Measurements from ENCODE around the gene BCKDHB. TPM values are rescaled to one million over a fixed set of nuclear protein-coding genes. Genes with fewer than 3 reads are reported as not detected.

The BCKDHB gene
- total and polyA plus RNA-seq, 2 experiments from 2014 or later, result 32.1 to 42.7 TPM

DNA sequence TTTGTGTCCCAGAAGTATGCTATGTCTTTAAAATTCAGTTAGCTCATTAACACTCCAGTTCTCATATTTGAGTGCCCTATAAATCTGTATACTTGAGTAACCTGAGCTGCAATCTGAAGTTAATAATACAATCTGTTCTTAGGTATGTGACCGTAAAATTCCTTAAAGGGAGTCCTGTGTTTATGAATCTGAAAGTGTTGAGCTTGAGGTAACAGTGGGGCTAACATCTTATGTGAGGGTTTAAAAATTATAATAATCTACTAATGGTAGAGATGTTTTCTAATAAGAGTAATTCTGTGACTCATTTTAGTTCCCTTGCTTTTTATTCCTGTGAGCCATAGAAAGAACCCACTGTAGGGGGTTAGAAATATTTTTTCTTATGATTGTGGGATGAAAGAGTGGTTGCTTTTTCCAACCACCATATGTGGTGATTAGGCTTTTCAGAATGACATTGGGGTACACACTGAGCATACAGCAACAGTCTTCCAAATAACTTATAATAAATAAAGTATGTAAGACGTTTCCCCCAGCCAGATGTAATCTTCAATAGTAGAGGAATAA is 121.2 kb downstream of the BCKDHB start:
- Histone ChIP-seq H3K27ac (ENCODE audit: low read depth) (no peak overlapping the region), H3K4me3 (no peak overlapping the region), H3K4me1 (ENCODE audit: insufficient read depth) (peaks cover 10% of the 10 kb centered on the region), H2AFZ (no peak overlapping the region), H3K9me2 (ENCODE audit: insufficient read depth) (no peaks in the 10 kb centered on the region), H3K4me2 (no peak overlapping the region), H3F3A (replicated peaks; ENCODE audit: low read depth) (no peaks in the 10 kb centered on the region), H3K36me3 (ENCODE audit: insufficient read depth) (no peaks in the 10 kb centered on the region), H3K79me2 (replicated peaks; ENCODE audit: insufficient read depth) (no peaks in the 10 kb centered on the region), H3K27me3 (ENCODE audit: insufficient read depth) (no peaks in the 10 kb centered on the region), H4K20me1 (replicated peaks; ENCODE audit: insufficient read depth) (peaks cover 3% of the 10 kb centered on the region; the same call in 1 of the 2 replicates)
- DNase-seq (ENCODE audit: low spot score) (no peak), ATAC-seq (no peak)
- Mint-ChIP-seq H3K36me3 (ENCODE audit: low read depth) (peaks cover 10% of the 10 kb centered on the region; the same call in 2 of the 3 replicates), H3K27ac (no peak overlapping the region), H3K4me1 (peaks cover 10% of the 10 kb centered on the region), H3K9me3 (no peaks in the 10 kb centered on the region), H3K27me3 (ENCODE audit: insufficient read depth, low read depth, poor library complexity) (no peaks in the 10 kb centered on the region), H3K4me3 (no peak overlapping the region)
- TF ChIP-seq, protein P1, sequence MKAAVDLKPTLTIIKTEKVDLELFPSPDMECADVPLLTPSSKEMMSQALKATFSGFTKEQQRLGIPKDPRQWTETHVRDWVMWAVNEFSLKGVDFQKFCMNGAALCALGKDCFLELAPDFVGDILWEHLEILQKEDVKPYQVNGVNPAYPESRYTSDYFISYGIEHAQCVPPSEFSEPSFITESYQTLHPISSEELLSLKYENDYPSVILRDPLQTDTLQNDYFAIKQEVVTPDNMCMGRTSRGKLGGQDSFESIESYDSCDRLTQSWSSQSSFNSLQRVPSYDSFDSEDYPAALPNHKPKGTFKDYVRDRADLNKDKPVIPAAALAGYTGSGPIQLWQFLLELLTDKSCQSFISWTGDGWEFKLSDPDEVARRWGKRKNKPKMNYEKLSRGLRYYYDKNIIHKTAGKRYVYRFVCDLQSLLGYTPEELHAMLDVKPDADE (IDR thresholded peaks at IDR 0.05), result no peak
- no peak for TF ChIP-seq STAT1 (IDR thresholded peaks at IDR 0.05; ENCODE audit: unreplicated experiment)
- TF ChIP-seq EZH2phosphoT487 (IDR thresholded peaks at IDR 0.05; ENCODE audit: unreplicated experiment), result no peak

DNA sequence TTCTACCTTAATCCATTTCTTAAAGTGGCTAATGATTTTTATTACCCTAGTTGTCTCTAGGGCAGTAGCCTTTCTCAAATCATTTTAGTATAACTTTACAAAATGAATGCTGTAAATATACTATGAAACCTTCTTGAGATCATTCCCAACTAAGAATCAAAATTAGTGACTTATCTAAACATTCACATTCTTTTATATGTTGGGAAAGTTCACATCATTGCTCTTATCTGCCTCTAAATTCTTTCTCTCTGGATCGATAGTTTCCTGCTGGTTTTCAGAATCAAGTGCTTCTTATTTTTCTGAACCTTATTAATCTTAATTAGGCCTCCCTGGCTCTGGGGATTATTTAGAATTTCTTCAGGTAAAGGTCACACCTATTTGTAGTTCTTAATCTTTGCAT is 126.8 kb downstream of the BCKDHB start:
- DNase-seq (ENCODE audit: low spot score) (no peak), ATAC-seq (no peak)
- TF ChIP-seq, protein P2, sequence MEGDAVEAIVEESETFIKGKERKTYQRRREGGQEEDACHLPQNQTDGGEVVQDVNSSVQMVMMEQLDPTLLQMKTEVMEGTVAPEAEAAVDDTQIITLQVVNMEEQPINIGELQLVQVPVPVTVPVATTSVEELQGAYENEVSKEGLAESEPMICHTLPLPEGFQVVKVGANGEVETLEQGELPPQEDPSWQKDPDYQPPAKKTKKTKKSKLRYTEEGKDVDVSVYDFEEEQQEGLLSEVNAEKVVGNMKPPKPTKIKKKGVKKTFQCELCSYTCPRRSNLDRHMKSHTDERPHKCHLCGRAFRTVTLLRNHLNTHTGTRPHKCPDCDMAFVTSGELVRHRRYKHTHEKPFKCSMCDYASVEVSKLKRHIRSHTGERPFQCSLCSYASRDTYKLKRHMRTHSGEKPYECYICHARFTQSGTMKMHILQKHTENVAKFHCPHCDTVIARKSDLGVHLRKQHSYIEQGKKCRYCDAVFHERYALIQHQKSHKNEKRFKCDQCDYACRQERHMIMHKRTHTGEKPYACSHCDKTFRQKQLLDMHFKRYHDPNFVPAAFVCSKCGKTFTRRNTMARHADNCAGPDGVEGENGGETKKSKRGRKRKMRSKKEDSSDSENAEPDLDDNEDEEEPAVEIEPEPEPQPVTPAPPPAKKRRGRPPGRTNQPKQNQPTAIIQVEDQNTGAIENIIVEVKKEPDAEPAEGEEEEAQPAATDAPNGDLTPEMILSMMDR (conservative IDR thresholded peaks at IDR 0.05; ENCODE audit: low read depth in 2 of 2), result no peak
- TF ChIP-seq ZNF114 (CRISPR knock-in tag; IDR thresholded peaks at IDR 0.05), result no peak
- no peak for TF ChIP-seq ZNF331 (CRISPR knock-in tag; IDR thresholded peaks at IDR 0.05; ENCODE audit: low read depth)
- no peak for TF ChIP-seq POLR2AphosphoS5 (IDR thresholded peaks at IDR 0.05; ENCODE audit: low read depth)
- TF ChIP-seq JUNB (IDR thresholded peaks at IDR 0.05; ENCODE audit: unreplicated experiment), result no peak
- no peak for TF ChIP-seq CREB1 (CRISPR knock-in tag; IDR thresholded peaks at IDR 0.05; ENCODE audit: low read depth)
- TF ChIP-seq, protein P3, sequence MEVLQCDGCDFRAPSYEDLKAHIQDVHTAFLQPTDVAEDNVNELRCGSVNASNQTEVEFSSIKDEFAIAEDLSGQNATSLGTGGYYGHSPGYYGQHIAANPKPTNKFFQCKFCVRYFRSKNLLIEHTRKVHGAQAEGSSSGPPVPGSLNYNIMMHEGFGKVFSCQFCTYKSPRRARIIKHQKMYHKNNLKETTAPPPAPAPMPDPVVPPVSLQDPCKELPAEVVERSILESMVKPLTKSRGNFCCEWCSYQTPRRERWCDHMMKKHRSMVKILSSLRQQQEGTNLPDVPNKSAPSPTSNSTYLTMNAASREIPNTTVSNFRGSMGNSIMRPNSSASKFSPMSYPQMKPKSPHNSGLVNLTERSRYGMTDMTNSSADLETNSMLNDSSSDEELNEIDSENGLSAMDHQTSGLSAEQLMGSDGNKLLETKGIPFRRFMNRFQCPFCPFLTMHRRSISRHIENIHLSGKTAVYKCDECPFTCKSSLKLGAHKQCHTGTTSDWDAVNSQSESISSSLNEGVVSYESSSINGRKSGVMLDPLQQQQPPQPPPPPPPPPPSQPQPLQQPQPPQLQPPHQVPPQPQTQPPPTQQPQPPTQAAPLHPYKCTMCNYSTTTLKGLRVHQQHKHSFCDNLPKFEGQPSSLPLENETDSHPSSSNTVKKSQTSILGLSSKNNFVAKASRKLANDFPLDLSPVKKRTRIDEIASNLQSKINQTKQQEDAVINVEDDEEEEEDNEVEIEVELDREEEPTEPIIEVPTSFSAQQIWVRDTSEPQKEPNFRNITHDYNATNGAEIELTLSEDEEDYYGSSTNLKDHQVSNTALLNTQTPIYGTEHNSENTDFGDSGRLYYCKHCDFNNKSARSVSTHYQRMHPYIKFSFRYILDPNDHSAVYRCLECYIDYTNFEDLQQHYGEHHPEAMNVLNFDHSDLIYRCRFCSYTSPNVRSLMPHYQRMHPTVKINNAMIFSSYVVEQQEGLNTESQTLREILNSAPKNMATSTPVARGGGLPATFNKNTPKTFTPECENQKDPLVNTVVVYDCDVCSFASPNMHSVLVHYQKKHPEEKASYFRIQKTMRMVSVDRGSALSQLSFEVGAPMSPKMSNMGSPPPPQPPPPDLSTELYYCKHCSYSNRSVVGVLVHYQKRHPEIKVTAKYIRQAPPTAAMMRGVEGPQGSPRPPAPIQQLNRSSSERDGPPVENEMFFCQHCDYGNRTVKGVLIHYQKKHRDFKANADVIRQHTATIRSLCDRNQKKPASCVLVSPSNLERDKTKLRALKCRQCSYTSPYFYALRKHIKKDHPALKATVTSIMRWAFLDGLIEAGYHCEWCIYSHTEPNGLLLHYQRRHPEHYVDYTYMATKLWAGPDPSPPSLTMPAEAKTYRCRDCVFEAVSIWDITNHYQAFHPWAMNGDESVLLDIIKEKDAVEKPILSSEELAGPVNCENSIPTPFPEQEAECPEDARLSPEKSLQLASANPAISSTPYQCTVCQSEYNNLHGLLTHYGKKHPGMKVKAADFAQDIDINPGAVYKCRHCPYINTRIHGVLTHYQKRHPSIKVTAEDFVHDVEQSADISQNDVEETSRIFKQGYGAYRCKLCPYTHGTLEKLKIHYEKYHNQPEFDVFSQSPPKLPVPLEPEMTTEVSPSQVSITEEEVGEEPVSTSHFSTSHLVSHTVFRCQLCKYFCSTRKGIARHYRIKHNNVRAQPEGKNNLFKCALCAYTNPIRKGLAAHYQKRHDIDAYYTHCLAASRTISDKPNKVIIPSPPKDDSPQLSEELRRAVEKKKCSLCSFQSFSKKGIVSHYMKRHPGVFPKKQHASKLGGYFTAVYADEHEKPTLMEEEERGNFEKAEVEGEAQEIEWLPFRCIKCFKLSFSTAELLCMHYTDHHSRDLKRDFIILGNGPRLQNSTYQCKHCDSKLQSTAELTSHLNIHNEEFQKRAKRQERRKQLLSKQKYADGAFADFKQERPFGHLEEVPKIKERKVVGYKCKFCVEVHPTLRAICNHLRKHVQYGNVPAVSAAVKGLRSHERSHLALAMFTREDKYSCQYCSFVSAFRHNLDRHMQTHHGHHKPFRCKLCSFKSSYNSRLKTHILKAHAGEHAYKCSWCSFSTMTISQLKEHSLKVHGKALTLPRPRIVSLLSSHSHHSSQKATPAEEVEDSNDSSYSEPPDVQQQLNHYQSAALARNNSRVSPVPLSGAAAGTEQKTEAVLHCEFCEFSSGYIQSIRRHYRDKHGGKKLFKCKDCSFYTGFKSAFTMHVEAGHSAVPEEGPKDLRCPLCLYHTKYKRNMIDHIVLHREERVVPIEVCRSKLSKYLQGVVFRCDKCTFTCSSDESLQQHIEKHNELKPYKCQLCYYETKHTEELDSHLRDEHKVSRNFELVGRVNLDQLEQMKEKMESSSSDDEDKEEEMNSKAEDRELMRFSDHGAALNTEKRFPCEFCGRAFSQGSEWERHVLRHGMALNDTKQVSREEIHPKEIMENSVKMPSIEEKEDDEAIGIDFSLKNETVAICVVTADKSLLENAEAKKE (CRISPR knock-in tag; IDR thresholded peaks at IDR 0.05), result no peak
- no peak for TF ChIP-seq EZH2phosphoT487 (IDR thresholded peaks at IDR 0.05; ENCODE audit: unreplicated experiment)
- TF ChIP-seq EZH2 (IDR thresholded peaks at IDR 0.05; ENCODE audit: low read depth, unreplicated experiment), result no peak
- no peak for TF ChIP-seq NANOG (IDR thresholded peaks at IDR 0.05; ENCODE audit: borderline replicate concordance)
- no peak for TF ChIP-seq STAT1 (IDR thresholded peaks at IDR 0.05; ENCODE audit: unreplicated experiment)
- Histone ChIP-seq H4K20me1 (replicated peaks; ENCODE audit: insufficient read depth) (peaks cover 3% of the 10 kb centered on the region; the same call in 1 of the 2 replicates), H3K4me3 (no peak overlapping the region), H3K4me2 (no peak overlapping the region), H3K27me3 (ENCODE audit: insufficient read depth) (no peaks in the 10 kb centered on the region), H3K79me2 (replicated peaks; ENCODE audit: insufficient read depth) (no peaks in the 10 kb centered on the region), H3K9me2 (ENCODE audit: insufficient read depth) (no peaks in the 10 kb centered on the region), H3K27ac (ENCODE audit: low read depth) (no peak overlapping the region), H3F3A (replicated peaks; ENCODE audit: low read depth) (no peaks in the 10 kb centered on the region), H2AFZ (no peak overlapping the region), H3K36me3 (ENCODE audit: insufficient read depth) (no peaks in the 10 kb centered on the region), H3K4me1 (ENCODE audit: insufficient read depth) (no peaks in the 10 kb centered on the region)
- H3K36me3 Mint-ChIP-seq (ENCODE audit: low read depth), result peaks cover 14% of the 10 kb centered on the region; the same call in 2 of the 3 replicates
- no peaks in the 10 kb centered on the region; the same call in 2 of the 3 replicates for H3K9me3 Mint-ChIP-seq
- no peaks in the 10 kb centered on the region for H3K27me3 Mint-ChIP-seq (ENCODE audit: insufficient read depth, low read depth, poor library complexity)
- peaks cover 5% of the 10 kb centered on the region; the same call in 2 of the 3 replicates for H3K4me1 Mint-ChIP-seq
- H3K27ac Mint-ChIP-seq, result no peak overlapping the region
- no peak overlapping the region for H3K4me3 Mint-ChIP-seq
